Tibial artery (tissue), 4 donors: Measurements from ENCODE around the gene SALL2.
A peak's percentile ranks its signal among the peaks of the same experiment; 100 is the strongest.

Experiments
- DNase-seq, 2 donors: peaks; one replicate each; pipeline ENCODE4 v3.0.0-alpha.2; 2019
- H3K27ac ChIP-seq, 2 donors: fragments of 200-600 bp; sonication (generic) in 1 of 2; 1 replicate in 1 of 2; 2 replicates in 1 of 2; pipeline ENCODE4 v1.5.1; 2018 to 2019; ENCODE audit warnings: mild to moderate bottlenecking in 1 of 2
- H3K27me3 ChIP-seq, 2 donors: fragments of 200-600 bp; sonication (generic) in 1 of 2; one replicate each; pipeline versions ENCODE4 v1.5.1 to v1.6.0; 2016 to 2019
- H3K36me3 ChIP-seq, 3 donors: fragments of 200-600 bp; sonication (generic) in 2 of 3; one replicate each; pipeline ENCODE4 v1.5.1; 2016 to 2019; ENCODE audit warnings: mild to moderate bottlenecking in 2 of 3
- H3K4me1 ChIP-seq, 4 donors: fragments of 200-600 bp; sonication (generic) in 2 of 4; 1 replicate in 3 of 4; 2 replicates in 1 of 4; pipeline ENCODE4 v1.5.1; 2016 to 2019
- H3K4me3 ChIP-seq, 2 donors: fragments of 200-600 bp; sonication (generic) in 1 of 2; 1 replicate in 1 of 2; 2 replicates in 1 of 2; pipeline ENCODE4 v1.5.1; 2018 to 2019; ENCODE audit warnings: mild to moderate bottlenecking in 2 of 2
- H3K9me3 ChIP-seq, 3 donors: fragments of 200-600 bp; sonication (generic) in 1 of 3; one replicate each; pipeline ENCODE4 v1.5.1; 2016 to 2019
- CTCF ChIP-seq, 2 experiments: fragments of 200-600 bp in 1 of 2; fragments of 450-650 bp in 1 of 2; IDR thresholded peaks; one replicate each; pipeline ENCODE4 v1.5.1; 2017 to 2019; ENCODE audit warnings: antibody characterized with exemption in 2 of 2, mild to moderate bottlenecking in 1 of 2, moderate library complexity in 1 of 2
- intact Hi-C: fragments of 100-400 bp; cut with DNase I; formaldehyde crosslinking; loops from one replicate; pipeline ENCODE4 v1.15.0; 2023; ENCODE audit warnings: low total_unique reads

The SALL2 gene

DNA sequence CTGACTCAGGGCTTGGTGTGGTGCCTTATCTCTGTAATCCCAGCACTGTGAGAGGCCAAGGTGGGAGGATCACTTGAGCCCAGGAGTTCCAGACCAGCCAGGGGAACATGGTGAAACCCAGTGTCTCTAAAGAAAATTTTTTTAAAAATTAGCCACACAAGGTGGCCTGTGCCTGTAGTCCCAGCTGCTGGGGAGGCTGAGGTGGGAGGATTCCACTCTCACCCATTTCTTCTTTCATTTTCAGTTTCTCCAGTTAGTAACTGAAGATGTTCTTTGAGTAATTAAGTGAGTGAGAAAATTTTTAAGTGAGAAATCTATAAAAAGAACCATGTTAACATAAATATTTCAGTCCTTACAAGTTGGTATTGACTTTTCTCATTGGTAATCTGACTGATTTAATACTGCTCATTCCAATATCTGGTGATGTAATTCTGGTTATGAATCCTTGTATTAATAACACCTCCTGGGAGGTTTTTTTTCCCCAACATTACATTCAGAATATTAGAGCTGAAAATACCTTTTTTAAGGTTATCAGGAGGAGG lies 21.1 kb downstream of the SALL2 start:
- Histone ChIP-seq H3K27me3 (no peaks in the 10 kb centered on the region), H3K4me3 (no peak overlapping the region), H3K9me3 (no peaks in the 10 kb centered on the region), H3K27ac (no peak overlapping the region), H3K36me3 (peaks cover 24 to 60% (median 31%) of the 10 kb centered on the region in 3 donors), H3K4me1 (peaks cover 0 to 18% (median 12%) of the 10 kb centered on the region in 4 donors)
- DNase-seq, result no peak
- intact Hi-C loops, result no loop called here
- TF ChIP-seq CTCF (IDR thresholded peaks at IDR 0.05), result no peak

DNA sequence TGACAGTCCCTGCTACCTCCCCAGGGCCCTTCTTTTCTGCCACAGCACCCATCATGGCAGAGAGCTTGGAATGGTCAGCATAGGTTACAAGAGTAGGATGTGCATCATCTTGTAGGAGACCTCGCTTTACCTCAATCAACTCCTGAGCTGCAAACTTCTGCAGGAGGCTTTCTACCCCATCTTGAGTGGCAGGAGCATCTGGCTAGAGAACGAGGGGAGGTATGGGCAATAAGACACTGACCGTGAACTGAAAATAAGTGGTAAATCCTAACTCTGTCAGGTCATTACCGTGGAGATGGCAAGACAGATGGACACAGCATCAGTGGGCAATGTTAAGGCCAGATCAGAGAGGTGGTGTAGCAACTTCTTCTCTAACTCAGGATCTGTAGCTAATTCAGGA lies 22.8 kb downstream of the SALL2 start:
- intact Hi-C loops, result loop anchor here (5.0 kb wide), 1 partner anchor 54 kb away; no protein-coding TSS in a partner anchor
- H3K36me3 ChIP-seq, result peaks cover 30 to 67% (median 47%) of the 10 kb centered on the region in 3 donors

GRCh38 chr14:21501568-21501967 lies 24.6 kb downstream of the SALL2 start:
- peaks cover 32 to 73% (median 57%) of the 10 kb centered on the region in 3 donors for H3K36me3 ChIP-seq
- no peak for TF ChIP-seq CTCF (IDR thresholded peaks at IDR 0.05)
- intact Hi-C loops, result loop anchor here (5.0 kb wide), 1 partner anchor 56 kb away; no protein-coding TSS in a partner anchor

More for the DNA sequence above, 22.8 kb downstream of the SALL2 start:
- no peak for TF ChIP-seq CTCF (IDR thresholded peaks at IDR 0.05)
- Histone ChIP-seq H3K4me1 (peaks cover 0 to 6% (median 2%) of the 10 kb centered on the region in 4 donors), H3K9me3 (no peaks in the 10 kb centered on the region), H3K27me3 (no peaks in the 10 kb centered on the region), H3K27ac (no peak overlapping the region), H3K4me3 (no peak overlapping the region)
- DNase-seq, result no peak

GRCh38 chr14:21498540-21499526 lies 27.3 kb downstream of the SALL2 start:
- Histone ChIP-seq H3K4me1 (peaks cover 0 to 6% (median 0%) of the 10 kb centered on the region in 4 donors), H3K36me3 (peaks cover 58 to 100% (median 82%) of the 10 kb centered on the region in 3 donors), H3K27me3 (no peaks in the 10 kb centered on the region), H3K9me3 (no peaks in the 10 kb centered on the region), H3K4me3 (no peak overlapping the region), H3K27ac (no peak overlapping the region)
- peak; percentile 41 to 53 for TF ChIP-seq CTCF (IDR thresholded peaks at IDR 0.05)
- intact Hi-C loops, result no loop called here
- DNase-seq, result no peak

More at GRCh38 chr14:21501568-21501967, 24.6 kb downstream of the SALL2 start:
- Histone ChIP-seq H3K27ac (no peak overlapping the region), H3K9me3 (no peaks in the 10 kb centered on the region), H3K4me1 (peaks cover 0 to 6% (median 0%) of the 10 kb centered on the region in 4 donors), H3K4me3 (no peak overlapping the region), H3K27me3 (no peaks in the 10 kb centered on the region)
- DNase-seq, result no peak

GRCh38 chr14:21496453-21496852 lies 29.7 kb downstream of the SALL2 start:
- Histone ChIP-seq H3K27me3 (no peaks in the 10 kb centered on the region), H3K9me3 (no peaks in the 10 kb centered on the region), H3K4me1 (no peaks in the 10 kb centered on the region), H3K27ac (no peak overlapping the region), H3K4me3 (no peak overlapping the region), H3K36me3 (peaks cover 65 to 100% (median 90%) of the 10 kb centered on the region in 3 donors)
- TF ChIP-seq CTCF (IDR thresholded peaks at IDR 0.05), result no peak
- no peak for DNase-seq
- intact Hi-C loops, result no loop called here
